RWPE2 (cell line): ENCODE data around the gene PPP1R1B.

Experiments used
- ATAC-seq: fragments of 200-7000 bp; cut with Tn5 transposase; 3 replicates; pipeline ENCODE4 v1.9.1; 2021; ENCODE audit warnings: low read depth
- DNase-seq: peaks from one replicate; pipeline ENCODE4 v3.0.0-alpha.2; 2020; ENCODE audit warnings: low spot score
- H3K27ac ChIP-seq: fragments of 450-650 bp; 2 replicates; pipeline ENCODE4 v1.5.1; 2017; ENCODE audit warnings: mild to moderate bottlenecking; ENCODE audit not compliant: poor library complexity, severe bottlenecking
- H3K27me3 ChIP-seq: fragments of 250-450 bp; sonication (Bioruptor Pico); 2 replicates; pipeline ENCODE4 v1.5.1; 2021; ENCODE audit warnings: mild to moderate bottlenecking, moderate library complexity; ENCODE audit not compliant: insufficient read depth, poor library complexity, severe bottlenecking
- H3K36me3 ChIP-seq: fragments of 250-450 bp; sonication (Bioruptor Pico); 2 replicates; pipeline ENCODE4 v1.5.1; 2020; ENCODE audit warnings: low read depth, mild to moderate bottlenecking, moderate library complexity
- H3K4me1 ChIP-seq: fragments of 250-450 bp; sonication (Bioruptor Pico); 2 replicates; pipeline ENCODE4 v1.5.1; 2021; ENCODE audit warnings: mild to moderate bottlenecking, moderate library complexity; ENCODE audit not compliant: insufficient read depth, poor library complexity, severe bottlenecking
- H3K4me3 ChIP-seq: fragments of 250-450 bp; sonication (Bioruptor Pico); 2 replicates; pipeline ENCODE4 v1.5.1; 2021; ENCODE audit warnings: mild to moderate bottlenecking, moderate library complexity; ENCODE audit not compliant: severe bottlenecking
- H3K9me3 ChIP-seq: fragments of 250-450 bp; sonication (Bioruptor Pico); 2 replicates; pipeline ENCODE4 v1.5.1; 2021; ENCODE audit warnings: mild to moderate bottlenecking, moderate library complexity; ENCODE audit not compliant: severe bottlenecking
- CTCF ChIP-seq: fragments of 450-650 bp; IDR thresholded peaks from one replicate; pipeline ENCODE4 v1.5.1; 2017; ENCODE audit warnings: mild to moderate bottlenecking, moderate library complexity; ENCODE audit not compliant: poor library complexity, severe bottlenecking

PPP1R1B gene

GRCh38 chr17:39593371-39593770 is 33.4 kb upstream of the PPP1R1B start:
- no peak for TF ChIP-seq CTCF
- ATAC-seq (no peak), DNase-seq (no peak)
- H3K36me3 ChIP-seq, result no peaks in the 10 kb centered on the region
- no peaks in the 10 kb centered on the region for H3K9me3 ChIP-seq
- no peak overlapping the region for H3K27ac ChIP-seq
- no peak overlapping the region for H3K4me3 ChIP-seq
- peaks cover 42% of the 10 kb centered on the region for H3K27me3 ChIP-seq
- no peaks in the 10 kb centered on the region for H3K4me1 ChIP-seq

- DNase-seq (no peak), ATAC-seq (no peak)
- Histone ChIP-seq H3K27me3 (peaks cover 62% of the 10 kb centered on the region), H3K27ac (no peak overlapping the region), H3K4me3 (no peak overlapping the region), H3K9me3 (no peaks in the 10 kb centered on the region), H3K36me3 (no peaks in the 10 kb centered on the region), H3K4me1 (no peaks in the 10 kb centered on the region)
- TF ChIP-seq CTCF, result no peak
These were observed 31.5 kb upstream of the PPP1R1B start for GRCh38 chr17:39595294-39595693.

- ATAC-seq, result no peak
- Histone ChIP-seq H3K4me3 (no peak overlapping the region), H3K27ac (no peak overlapping the region), H3K36me3 (no peaks in the 10 kb centered on the region), H3K27me3 (peaks cover 69% of the 10 kb centered on the region), H3K9me3 (no peaks in the 10 kb centered on the region), H3K4me1 (no peaks in the 10 kb centered on the region)
- DNase-seq, result no peak
- TF ChIP-seq CTCF, result no peak
These were observed 30.7 kb upstream of the PPP1R1B start for GRCh38 chr17:39595928-39596510.

- TF ChIP-seq CTCF, result no peak
- H3K4me3 ChIP-seq, result no peak overlapping the region
- H3K36me3 ChIP-seq, result no peaks in the 10 kb centered on the region
- peaks cover 76% of the 10 kb centered on the region for H3K27me3 ChIP-seq
- H3K4me1 ChIP-seq, result no peaks in the 10 kb centered on the region
- no peak overlapping the region for H3K27ac ChIP-seq
- DNase-seq (no peak), ATAC-seq (no peak; the same call in 2 of the 3 replicates)
- H3K9me3 ChIP-seq, result no peaks in the 10 kb centered on the region
These were observed 30.0 kb upstream of the PPP1R1B start for GRCh38 chr17:39596543-39597267.
